GM18909 (cell line): Measurements from ENCODE around the gene USP48.
A peak's percentile ranks its signal among the peaks of the same experiment; 100 is the strongest.
"Not testable (repeated sequence)": the region's sequence is repeated elsewhere in the genome, so short reads cannot be mapped to it uniquely, and the experiment has no call there.

Experiments
- ATAC-seq: cut with Tn5 transposase; IDR thresholded peaks from one replicate; pipeline ENCODE4 v1.9.1; 2021; ENCODE audit warnings: mild to moderate bottlenecking; ENCODE audit not compliant: unreplicated experiment, poor library complexity

USP48 gene

GRCh38 chr1:21815724-21816321, 32.9 kb upstream of the USP48 start:
- no peak for ATAC-seq

GRCh38 chr1:21814981-21815582, 32.1 kb upstream of the USP48 start:
- ATAC-seq, result no peak

GRCh38 chr1:21814241-21814918, 31.4 kb upstream of the USP48 start:
- ATAC-seq, result no peak

GRCh38 chr1:21813542-21813941, 30.6 kb upstream of the USP48 start:
- ATAC-seq, result no peak

- no peak for ATAC-seq
These were observed 28.9 kb upstream of the USP48 start, which contains the start of gene LDLRAD2 for GRCh38 chr1:21811875-21812305. Gene LDLRAD2 (plus strand): TSS chr1:21812265. CDS start chr1:21812452, 187 bp downstream.

- ATAC-seq, result no peak
These were observed 21.6 kb upstream of the USP48 start for GRCh38 chr1:21804536-21804935.

- ATAC-seq, result no peak
These were observed 18.2 kb upstream of the USP48 start for GRCh38 chr1:21801100-21801499.

- no peak for ATAC-seq
These were observed 16.8 kb upstream of the USP48 start for GRCh38 chr1:21799730-21800129.

- ATAC-seq, result no peak
These were observed 12.1 kb upstream of the USP48 start for GRCh38 chr1:21795075-21795474.

- ATAC-seq, result no peak
These were observed 11.7 kb upstream of the USP48 start for GRCh38 chr1:21794656-21795055.

- ATAC-seq, result no peak
These were observed 10.2 kb upstream of the USP48 start for GRCh38 chr1:21793104-21793503.

GRCh38 chr1:21786640-21787039, 3.7 kb upstream of the USP48 start:
- no peak for ATAC-seq

- ATAC-seq, result not testable (repeated sequence)
These were observed 2.8 kb upstream of the USP48 start for GRCh38 chr1:21785764-21786163.

- ATAC-seq, result no peak
These were observed 992 bp upstream of the USP48 start for GRCh38 chr1:21783679-21784603.

GRCh38 chr1:21782349-21782867, 541 bp downstream of the USP48 start:
- ATAC-seq, result peak; percentile 26

GRCh38 chr1:21781815-21782348, 1.1 kb downstream of the USP48 start:
- peak; percentile 24 for ATAC-seq

GRCh38 chr1:21779613-21780521, 3.1 kb downstream of the USP48 start:
- no peak for ATAC-seq

GRCh38 chr1:21778405-21778727, 4.6 kb downstream of the USP48 start:
- ATAC-seq, result no peak

- ATAC-seq, result not testable (repeated sequence)
These were observed 6.0 kb downstream of the USP48 start for GRCh38 chr1:21776925-21777324.
